ENCODE data around the gene HACD2.

The HACD2 gene

DNA sequence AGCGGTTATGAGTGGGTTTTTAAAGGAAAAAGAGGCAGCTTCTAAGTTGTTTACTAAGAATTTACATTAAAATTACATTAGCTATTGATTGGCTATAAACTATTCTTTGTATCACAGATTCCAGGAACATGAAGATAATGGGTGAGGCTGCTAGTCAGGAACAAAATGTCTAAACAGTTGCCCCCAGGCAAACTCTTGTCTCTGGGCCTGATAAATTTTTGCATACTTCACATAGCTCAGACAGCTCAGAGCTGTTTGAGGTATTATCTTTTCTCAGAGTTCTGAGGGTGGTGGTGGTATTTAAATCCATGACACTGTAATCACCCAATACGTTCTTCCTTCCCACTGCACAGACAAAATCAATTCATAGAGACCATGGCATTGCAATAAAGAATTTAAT lies 2.1 kb upstream of the HACD2 start:
- Histone ChIP-seq H3K9ac (ENCODE audit: low read depth, low read length) (no peak overlapping the region), H3K27me3 (ENCODE audit: control insufficient read depth, insufficient read depth, low read length) (peaks cover 20% of the 10 kb centered on the region), H3K4me1 (ENCODE audit: control insufficient read depth, insufficient read depth, low read length) (peaks cover 3% of the 10 kb centered on the region), H3K4me3 (ENCODE audit: low read depth, low read length) (no peak overlapping the region), H3K36me3 (ENCODE audit: control insufficient read depth, insufficient read depth, low read length) (no peaks in the 10 kb centered on the region), H3K9me3 (ENCODE audit: control insufficient read depth, insufficient read depth, low read length) (peaks cover 9% of the 10 kb centered on the region)

DNA sequence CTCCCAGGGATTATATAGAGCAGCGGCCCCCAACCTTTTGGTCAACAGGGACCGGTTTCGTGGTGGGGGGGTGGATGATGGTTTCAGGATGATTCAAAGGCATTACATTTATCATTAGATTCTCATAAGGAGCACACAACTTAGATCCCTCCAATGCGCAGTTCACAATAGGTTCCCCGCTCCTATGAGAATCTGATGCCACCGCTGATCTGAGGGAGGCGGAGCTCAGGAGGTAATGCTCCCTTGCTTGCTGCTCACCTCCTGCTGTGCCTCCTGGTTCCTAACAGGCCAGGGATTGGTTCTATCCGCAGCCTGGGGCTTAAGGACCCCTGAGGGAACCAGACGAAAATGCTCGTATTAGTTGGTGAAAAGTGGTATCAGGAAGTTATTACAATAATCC lies 1.3 kb upstream of the HACD2 start:
- no peak overlapping the region for H3K9ac ChIP-seq (ENCODE audit: low read depth, low read length)
- H3K4me3 ChIP-seq (ENCODE audit: low read depth, low read length): peak overlapping the region; percentile 62
- H3K36me3 ChIP-seq (ENCODE audit: control insufficient read depth, insufficient read depth, low read length): no peaks in the 10 kb centered on the region
- H3K27me3 ChIP-seq (ENCODE audit: control insufficient read depth, insufficient read depth, low read length): peaks cover 20% of the 10 kb centered on the region
- peaks cover 9% of the 10 kb centered on the region for H3K9me3 ChIP-seq (ENCODE audit: control insufficient read depth, insufficient read depth, low read length)
- H3K4me1 ChIP-seq (ENCODE audit: control insufficient read depth, insufficient read depth, low read length): peaks cover 3% of the 10 kb centered on the region

DNA sequence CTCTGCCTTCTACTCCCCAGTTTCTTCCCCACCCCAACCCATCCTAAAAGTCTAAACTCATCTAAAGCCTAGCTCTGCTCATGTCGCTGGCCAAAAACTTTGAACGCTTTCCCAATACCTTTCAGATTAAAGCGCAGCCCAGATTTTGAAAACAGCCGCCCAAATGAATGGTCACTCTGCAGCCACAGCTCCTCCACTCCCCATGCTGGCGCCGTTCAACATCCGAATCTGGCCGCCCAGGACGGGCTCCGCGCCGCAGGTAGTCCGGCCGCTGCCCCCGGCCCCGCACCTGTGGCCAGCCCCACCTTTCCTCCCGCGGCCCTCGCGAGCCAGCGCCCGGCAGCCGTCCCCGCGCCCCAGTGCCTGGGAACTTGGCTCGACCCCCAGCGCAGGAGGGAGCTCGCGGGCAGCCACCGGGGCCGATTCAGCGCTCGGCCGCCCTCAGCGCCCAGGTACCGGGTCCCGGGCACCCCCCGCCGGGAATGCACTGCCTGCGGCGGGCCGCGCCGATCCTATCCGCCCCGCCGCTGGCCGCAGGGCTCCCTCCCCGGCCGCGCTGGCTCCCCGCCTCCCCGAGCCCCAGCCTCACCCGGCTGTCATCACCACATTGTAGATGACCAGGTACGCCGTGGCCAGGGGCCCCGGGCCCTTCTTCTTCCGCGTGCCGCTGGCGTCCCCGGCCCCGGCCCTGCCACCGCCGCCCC lies 417 bp downstream of the HACD2 start:
- Histone ChIP-seq H3K9me3 (ENCODE audit: control insufficient read depth, insufficient read depth, low read length) (no peaks in the 10 kb centered on the region), H3K4me3 (ENCODE audit: low read depth, low read length) (peak overlapping the region; percentile 62), H3K36me3 (ENCODE audit: control insufficient read depth, insufficient read depth, low read length) (no peaks in the 10 kb centered on the region), H3K9ac (ENCODE audit: low read depth, low read length) (peak overlapping the region; percentile 26), H3K4me1 (ENCODE audit: control insufficient read depth, insufficient read depth, low read length) (peaks cover 3% of the 10 kb centered on the region), H3K27me3 (ENCODE audit: control insufficient read depth, insufficient read depth, low read length) (peaks cover 20% of the 10 kb centered on the region)

DNA sequence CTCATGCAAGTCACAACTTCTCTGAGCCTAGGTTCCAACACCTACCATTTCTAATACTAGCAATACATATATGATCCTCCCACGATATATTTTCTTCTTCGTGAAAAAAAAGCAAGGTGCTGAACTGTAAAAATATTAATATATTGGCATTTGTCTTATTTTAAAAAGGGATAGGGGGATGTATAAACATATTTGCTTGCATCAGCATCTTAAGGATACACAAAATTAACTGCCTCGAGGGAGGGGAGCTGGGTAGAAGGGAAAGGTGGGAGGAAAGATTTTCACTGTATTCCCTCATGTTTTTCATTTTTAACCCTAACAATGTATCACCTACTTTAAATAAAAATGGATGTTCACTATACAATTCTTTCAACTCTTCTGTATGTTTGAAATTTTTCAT lies 1.3 kb downstream of the HACD2 start:
- no peak overlapping the region for H3K9ac ChIP-seq (ENCODE audit: low read depth, low read length)

DNA sequence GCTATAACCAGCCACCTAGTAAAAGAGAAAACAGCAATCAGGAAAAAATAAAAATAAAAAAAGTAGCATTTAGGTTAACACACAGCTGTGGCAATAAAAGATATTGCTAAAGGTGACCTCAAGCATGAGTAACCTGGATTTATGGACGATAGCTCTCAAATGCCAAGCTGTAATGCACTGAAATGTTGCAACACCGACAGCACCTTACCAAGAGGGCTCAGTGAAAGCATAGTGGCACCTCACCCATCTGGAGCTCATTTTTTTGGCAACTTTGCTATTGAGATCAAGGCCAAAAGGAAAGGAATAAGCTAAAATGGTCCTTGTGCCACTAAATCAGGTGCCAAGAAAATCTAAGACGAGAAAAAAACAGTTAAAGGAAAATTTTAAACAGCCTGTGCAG lies 2.5 kb downstream of the HACD2 start:
- Histone ChIP-seq H3K36me3 (ENCODE audit: control insufficient read depth, insufficient read depth, low read length) (no peaks in the 10 kb centered on the region), H3K4me3 (ENCODE audit: low read depth, low read length) (no peak overlapping the region), H3K9me3 (ENCODE audit: control insufficient read depth, insufficient read depth, low read length) (no peaks in the 10 kb centered on the region), H3K27me3 (ENCODE audit: control insufficient read depth, insufficient read depth, low read length) (peaks cover 17% of the 10 kb centered on the region), H3K9ac (ENCODE audit: low read depth, low read length) (no peak overlapping the region), H3K4me1 (ENCODE audit: control insufficient read depth, insufficient read depth, low read length) (peaks cover 3% of the 10 kb centered on the region)

More for the DNA sequence above, 1.3 kb downstream of the HACD2 start:
- peaks cover 20% of the 10 kb centered on the region for H3K27me3 ChIP-seq (ENCODE audit: control insufficient read depth, insufficient read depth, low read length)
- peak overlapping the region; percentile 62 for H3K4me3 ChIP-seq (ENCODE audit: low read depth, low read length)
- no peaks in the 10 kb centered on the region for H3K36me3 ChIP-seq (ENCODE audit: control insufficient read depth, insufficient read depth, low read length)
- H3K9me3 ChIP-seq (ENCODE audit: control insufficient read depth, insufficient read depth, low read length): no peaks in the 10 kb centered on the region
- H3K4me1 ChIP-seq (ENCODE audit: control insufficient read depth, insufficient read depth, low read length): peaks cover 3% of the 10 kb centered on the region

DNA sequence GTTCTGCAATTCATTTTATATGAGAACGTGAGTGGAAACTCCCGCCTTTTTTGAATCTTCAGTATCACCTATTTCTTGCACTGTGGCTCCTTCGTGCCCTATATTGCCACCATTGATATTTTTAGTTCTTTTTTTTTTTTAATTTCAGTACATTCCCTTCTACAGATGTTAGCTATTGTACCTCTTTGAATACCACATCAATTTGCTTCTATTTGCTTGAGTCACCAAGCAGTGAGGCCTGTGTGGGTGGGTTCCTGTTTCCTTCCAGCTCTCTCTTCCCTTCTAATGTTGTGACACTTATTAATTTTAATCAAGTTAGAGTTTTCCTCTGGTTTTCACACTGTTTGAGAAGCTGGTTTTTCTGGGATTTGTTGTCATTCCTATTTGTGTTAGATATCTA lies 8.7 kb downstream of the HACD2 start:
- H3K36me3 ChIP-seq (ENCODE audit: control insufficient read depth, insufficient read depth, low read length): no peaks in the 10 kb centered on the region
- no peaks in the 10 kb centered on the region for H3K27me3 ChIP-seq (ENCODE audit: control insufficient read depth, insufficient read depth, low read length)
- H3K4me3 ChIP-seq (ENCODE audit: low read depth, low read length): no peak overlapping the region
- H3K4me1 ChIP-seq (ENCODE audit: control insufficient read depth, insufficient read depth, low read length): peaks cover 5% of the 10 kb centered on the region
- no peak overlapping the region for H3K9ac ChIP-seq (ENCODE audit: low read depth, low read length)
- no peaks in the 10 kb centered on the region for H3K9me3 ChIP-seq (ENCODE audit: control insufficient read depth, insufficient read depth, low read length)

DNA sequence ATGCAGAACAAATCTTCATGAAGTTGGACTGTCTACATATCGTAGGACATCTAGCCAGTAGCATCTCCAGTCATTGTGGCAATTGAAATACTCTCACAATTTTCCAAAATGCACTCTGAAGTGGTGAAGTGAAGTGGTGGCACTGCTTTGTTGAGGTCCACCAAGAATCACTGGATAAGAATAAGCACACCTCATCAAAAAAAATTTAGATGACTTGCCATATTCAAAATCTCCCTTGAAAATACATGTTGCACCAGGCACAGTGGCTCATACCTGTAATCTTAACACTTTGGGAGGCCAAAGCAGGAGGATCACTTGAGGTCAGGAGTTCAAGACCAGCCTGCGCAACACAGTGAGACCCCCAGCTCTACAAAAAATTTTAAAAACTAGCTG lies 12.9 kb downstream of the HACD2 start:
- no peak overlapping the region for H3K4me3 ChIP-seq (ENCODE audit: low read depth, low read length)
- no peaks in the 10 kb centered on the region for H3K36me3 ChIP-seq (ENCODE audit: control insufficient read depth, insufficient read depth, low read length)
- H3K27me3 ChIP-seq (ENCODE audit: control insufficient read depth, insufficient read depth, low read length): no peaks in the 10 kb centered on the region
- no peaks in the 10 kb centered on the region for H3K9me3 ChIP-seq (ENCODE audit: control insufficient read depth, insufficient read depth, low read length)
- H3K4me1 ChIP-seq (ENCODE audit: control insufficient read depth, insufficient read depth, low read length): peaks cover 5% of the 10 kb centered on the region
- no peak overlapping the region for H3K9ac ChIP-seq (ENCODE audit: low read depth, low read length)

DNA sequence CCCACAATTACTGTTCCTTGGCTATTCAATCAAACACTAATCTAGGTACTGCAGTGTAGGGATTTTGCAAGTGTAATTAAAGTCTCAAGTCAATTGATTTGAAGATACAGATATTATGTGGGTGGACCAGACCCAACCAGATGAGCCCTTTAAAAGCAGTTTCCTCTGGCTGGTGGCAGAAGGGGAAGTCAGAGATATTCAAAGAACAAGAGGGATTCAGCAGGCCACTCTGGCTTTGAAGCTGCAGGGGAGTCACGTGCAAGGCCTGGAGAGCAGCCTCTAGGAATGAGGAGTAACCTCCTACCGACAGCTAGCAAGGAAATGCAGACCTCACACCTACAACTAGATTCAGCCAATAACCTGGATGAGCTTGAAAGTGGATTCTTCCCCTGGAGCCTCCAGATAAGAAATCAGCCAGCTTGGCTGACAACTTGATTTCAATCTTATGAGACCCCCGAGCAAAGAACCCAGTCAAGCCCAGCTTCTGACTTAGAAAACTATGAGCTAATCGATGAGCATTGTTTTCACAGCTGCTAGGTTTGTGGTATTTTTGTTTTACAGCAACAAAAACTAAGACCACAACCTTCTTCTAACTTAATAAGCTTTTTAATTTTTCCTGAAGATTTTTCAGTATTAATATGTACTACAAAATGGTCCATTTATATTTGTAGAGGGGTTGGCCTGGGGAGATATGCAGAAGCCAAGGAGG lies 13.4 kb downstream of the HACD2 start:
- H3K9me3 ChIP-seq (ENCODE audit: control insufficient read depth, insufficient read depth, low read length): no peaks in the 10 kb centered on the region
- no peak overlapping the region for H3K4me3 ChIP-seq (ENCODE audit: low read depth, low read length)
- no peak overlapping the region for H3K9ac ChIP-seq (ENCODE audit: low read depth, low read length)
- H3K36me3 ChIP-seq (ENCODE audit: control insufficient read depth, insufficient read depth, low read length): no peaks in the 10 kb centered on the region
- H3K27me3 ChIP-seq (ENCODE audit: control insufficient read depth, insufficient read depth, low read length): no peaks in the 10 kb centered on the region
- H3K4me1 ChIP-seq (ENCODE audit: control insufficient read depth, insufficient read depth, low read length): peaks cover 5% of the 10 kb centered on the region

DNA sequence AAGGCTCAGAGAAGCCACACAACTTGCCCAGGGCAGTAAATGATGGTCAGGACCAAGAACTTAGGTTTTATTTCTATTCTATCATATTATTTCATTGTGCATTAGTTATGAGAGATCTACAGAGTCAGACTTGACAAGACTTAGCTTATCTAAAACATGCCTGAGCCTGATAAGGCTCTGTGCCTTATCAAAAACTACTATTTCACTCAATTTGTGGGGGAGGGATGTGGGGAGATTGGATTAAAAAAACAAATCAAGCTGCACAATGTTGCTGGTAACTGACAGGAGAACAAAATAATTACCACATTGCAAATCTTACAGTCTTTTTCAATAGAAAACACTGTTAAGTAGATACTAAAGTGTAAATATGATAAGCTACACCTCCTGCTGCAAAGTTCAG lies 16.0 kb downstream of the HACD2 start:
- Histone ChIP-seq H3K9ac (ENCODE audit: low read depth, low read length) (no peak overlapping the region), H3K36me3 (ENCODE audit: control insufficient read depth, insufficient read depth, low read length) (no peaks in the 10 kb centered on the region), H3K9me3 (ENCODE audit: control insufficient read depth, insufficient read depth, low read length) (no peaks in the 10 kb centered on the region), H3K4me1 (ENCODE audit: control insufficient read depth, insufficient read depth, low read length) (peaks cover 5% of the 10 kb centered on the region), H3K27me3 (ENCODE audit: control insufficient read depth, insufficient read depth, low read length) (no peaks in the 10 kb centered on the region), H3K4me3 (ENCODE audit: low read depth, low read length) (no peak overlapping the region)

DNA sequence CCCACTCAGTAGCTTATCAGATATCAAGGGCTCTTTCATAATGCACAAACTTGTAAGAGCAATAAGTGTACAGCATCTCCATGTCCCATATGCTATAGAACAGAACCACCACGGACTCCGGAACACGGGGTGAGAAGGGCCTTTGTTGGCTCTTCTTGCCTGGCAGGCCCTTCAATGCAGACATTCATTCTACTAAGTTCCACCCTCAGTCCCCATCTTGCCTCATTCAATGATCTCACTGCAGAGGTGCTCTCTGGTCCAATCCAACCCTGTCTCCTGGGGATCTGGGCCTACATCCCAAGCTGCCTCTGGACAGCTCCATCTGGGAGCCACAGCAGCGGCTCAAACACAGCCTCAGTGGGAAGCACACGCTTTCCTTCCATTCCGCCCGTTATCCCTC lies 16.8 kb downstream of the HACD2 start:
- H3K9ac ChIP-seq (ENCODE audit: low read depth, low read length): no peak overlapping the region
- H3K36me3 ChIP-seq (ENCODE audit: control insufficient read depth, insufficient read depth, low read length): no peaks in the 10 kb centered on the region
- H3K27me3 ChIP-seq (ENCODE audit: control insufficient read depth, insufficient read depth, low read length): no peaks in the 10 kb centered on the region
- no peaks in the 10 kb centered on the region for H3K9me3 ChIP-seq (ENCODE audit: control insufficient read depth, insufficient read depth, low read length)
- peaks cover 5% of the 10 kb centered on the region for H3K4me1 ChIP-seq (ENCODE audit: control insufficient read depth, insufficient read depth, low read length)
- H3K4me3 ChIP-seq (ENCODE audit: low read depth, low read length): no peak overlapping the region

DNA sequence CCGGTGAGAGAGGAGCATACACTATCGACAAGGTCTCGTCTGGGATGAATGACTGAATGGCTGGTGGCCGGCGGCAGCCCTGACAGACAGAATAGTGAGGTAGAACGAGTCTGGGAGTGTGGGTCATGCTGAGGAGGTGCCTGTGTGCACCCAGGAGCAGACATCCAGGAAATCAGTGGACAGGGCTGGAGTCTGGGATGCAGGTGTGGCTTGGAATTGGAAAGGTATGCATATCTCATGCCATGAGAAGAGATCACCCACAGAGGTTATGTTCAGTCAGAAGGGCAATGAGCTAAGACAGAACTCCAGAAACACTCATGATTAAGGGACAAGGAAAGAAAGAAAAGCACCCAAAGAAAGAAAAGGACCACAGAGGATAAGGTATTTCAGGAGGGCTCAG lies 20.8 kb downstream of the HACD2 start:
- no peaks in the 10 kb centered on the region for H3K36me3 ChIP-seq (ENCODE audit: control insufficient read depth, insufficient read depth, low read length)
- H3K4me1 ChIP-seq (ENCODE audit: control insufficient read depth, insufficient read depth, low read length): no peaks in the 10 kb centered on the region

DNA sequence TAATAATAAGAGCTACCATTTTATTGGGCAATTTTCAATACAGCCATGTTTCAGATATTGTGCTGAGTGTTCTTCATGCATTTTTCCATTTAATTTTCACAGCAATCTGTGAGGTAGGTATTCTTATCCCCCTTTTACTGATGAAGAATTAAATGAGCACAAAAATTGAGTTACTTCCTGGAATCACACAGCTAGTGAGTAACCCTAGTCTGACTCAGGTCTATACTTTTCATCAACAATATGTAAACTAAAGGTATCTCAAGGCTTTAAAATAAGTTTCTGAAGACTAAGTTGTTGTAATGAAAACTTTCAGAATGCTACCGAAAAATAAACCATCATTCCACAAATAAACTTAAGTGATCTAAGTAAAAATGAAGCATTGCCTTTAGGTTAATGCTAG lies 22.3 kb downstream of the HACD2 start:
- no peak overlapping the region for H3K9ac ChIP-seq (ENCODE audit: low read depth, low read length)
- no peaks in the 10 kb centered on the region for H3K9me3 ChIP-seq (ENCODE audit: control insufficient read depth, insufficient read depth, low read length)
- no peaks in the 10 kb centered on the region for H3K4me1 ChIP-seq (ENCODE audit: control insufficient read depth, insufficient read depth, low read length)
- H3K36me3 ChIP-seq (ENCODE audit: control insufficient read depth, insufficient read depth, low read length): no peaks in the 10 kb centered on the region
- peaks cover 4% of the 10 kb centered on the region for H3K27me3 ChIP-seq (ENCODE audit: control insufficient read depth, insufficient read depth, low read length)
- no peak overlapping the region for H3K4me3 ChIP-seq (ENCODE audit: low read depth, low read length)

More for the DNA sequence above, 20.8 kb downstream of the HACD2 start:
- no peak overlapping the region for H3K4me3 ChIP-seq (ENCODE audit: low read depth, low read length)
- peaks cover 4% of the 10 kb centered on the region for H3K27me3 ChIP-seq (ENCODE audit: control insufficient read depth, insufficient read depth, low read length)
- no peak overlapping the region for H3K9ac ChIP-seq (ENCODE audit: low read depth, low read length)
- no peaks in the 10 kb centered on the region for H3K9me3 ChIP-seq (ENCODE audit: control insufficient read depth, insufficient read depth, low read length)
